Heart left ventricle (tissue), 16 donors: Measurements from ENCODE around the gene PEX11A. TPM values are rescaled to one million over a fixed set of nuclear protein-coding genes. Genes with fewer than 3 reads are reported as not detected.

Experiments
- ATAC-seq, 4 donors: fragments of 200-7000 bp; cut with Tn5 transposase; one replicate each; pipeline ENCODE4 v1.9.1; 2020 to 2022; ENCODE audit warnings: moderate library complexity in 4 of 4, mild to moderate bottlenecking in 3 of 4, moderate number of reproducible peaks in 1 of 4
- DNase-seq, 5 donors: peaks; one replicate each; pipeline ENCODE4 v3.0.0-alpha.2; 2020
- H3K27ac ChIP-seq, 12 donors: fragments of 200-600 bp; sonication (generic) in 4 of 12; one replicate each; pipeline versions ENCODE4 v1.5.0 to v1.8.0; 2016 to 2022; ENCODE audit warnings: mild to moderate bottlenecking in 2 of 12
- H3K27me3 ChIP-seq, 9 donors: fragments of 200-600 bp; sonication (generic) in 2 of 9; one replicate each; pipeline versions ENCODE4 v1.5.1 to v1.8.0; 2016 to 2022; ENCODE audit warnings: mild to moderate bottlenecking in 3 of 9
- H3K36me3 ChIP-seq, 9 donors: fragments of 200-600 bp; sonication (generic) in 2 of 9; one replicate each; pipeline versions ENCODE4 v1.5.0 to v1.8.0; 2018 to 2022; ENCODE audit warnings: mild to moderate bottlenecking in 2 of 9
- H3K4me1 ChIP-seq, 12 donors: fragments of 200-600 bp; sonication (generic) in 4 of 12; one replicate each; pipeline versions ENCODE4 v1.5.0 to v1.8.0; 2016 to 2022; ENCODE audit warnings: mild to moderate bottlenecking in 3 of 12
- H3K4me3 ChIP-seq, 12 donors: fragments of 200-600 bp; sonication (generic) in 4 of 12; one replicate each; pipeline versions ENCODE4 v1.5.0 to v1.8.0; 2017 to 2022; ENCODE audit warnings: mild to moderate bottlenecking in 9 of 12, moderate library complexity in 4 of 12
- H3K9me3 ChIP-seq, 12 donors: fragments of 200-600 bp; sonication (generic) in 4 of 12; one replicate each; pipeline versions ENCODE4 v1.5.0 to v1.8.0; 2016 to 2022; ENCODE audit warnings: mild to moderate bottlenecking in 1 of 12
- CTCF ChIP-seq, 12 donors: fragments of 200-600 bp; sonication (generic) in 4 of 12; IDR thresholded peaks; one replicate each; pipeline versions ENCODE4 v1.5.0 to v1.8.0; 2018 to 2022; ENCODE audit warnings: antibody characterized with exemption in 12 of 12, mild to moderate bottlenecking in 5 of 12
- POLR2A ChIP-seq, 2 donors: fragments of 450-650 bp; IDR thresholded peaks; one replicate each; pipeline ENCODE4 v1.6.1; 2017; ENCODE audit warnings: antibody characterized with exemption in 2 of 2, mild to moderate bottlenecking in 2 of 2, moderate library complexity in 2 of 2
- WGBS, 4 donors: extraction: QIAGEN DNeasy Blood & Tissue Kit in 2 of 4; methylation state at CpG; one replicate each; pipeline versions ENCODE4 v1.1.5 to v1.1.7; 2013 to 2018; 5-methylcytosine and 5-hydroxymethylcytosine counted together
- intact Hi-C, 10 donors: fragments of 100-400 bp; cut with DNase I; formaldehyde crosslinking; loops; one replicate each; pipeline versions ENCODE4 v1.11.1 to v1.14.2; 2022
- polyA plus RNA-seq, 2 donors: library from polyadenylated mRNA; stranded (reverse); fragments of 200-250 nt; gene quantifications; one replicate each; pipeline ENCODE4 v1.2.3, GENCODE V29; 2013
- total RNA-seq, 9 donors: library from RNA; depleted of rRNA in 2 of 9; stranded (reverse); fragments of >200 nt in 2 of 9; fragmentation: NEBNext Ultra II Directional in 3 of 9; extraction: Animal tissue kit (Norgen Biotek cat#: 25700) in 3 of 9; gene quantifications; one replicate each; pipeline versions ENCODE4 v1.1.0 to v1.2.4, GENCODE V29; 2016 to 2023
- donor health status: ischemic (EF 13 %, LVEDD 7.1; RV severe dilation, severe dysfunction).
- donor health status: healthy with polysubstance abuse.
- donor health status: DM: no; HTN: yes; CAD: no.
- donor health status: DM: no; HTN: no; CAD: no.
- donor health status: ischemic (EF 25% LVEDD 6.9; RV normal size, moderate dysfunction).
- donor health status: ischemic (EF 25% LVEDD 5.7; RV mildly dilated, moderate dysfunction).
- donor health status: healthy.
- donor health status: DM: yes; HTN: yes; CAD: no.
- donor health status: ischemic (EF 35%, LVEDD 5.7; RV mildly dilated, moderate dysfunction).
- donor health status: nonischemic (EF 11% LVEDD 7.7; RV severe dilation, severe dysfunction).
- donor health status: DM: yes; HTN: yes; CAD: no.
- donor health status: PGD.
- donor health status: ischemic (EF 29% LVEDD 5.4; RV normal size, mild dysfunction).
- donor health status: nonischemic (EF 23%, LVEDD 6.1; RV moderate dilation, normal function).

PEX11A gene
- total and polyA plus RNA-seq, 11 donors = 5.9 to 23.0 (median 10.7) TPM

GRCh38 chr15:89669309-89669865 lies 21.2 kb downstream of the PEX11A start:
- TF ChIP-seq CTCF (IDR thresholded peaks at IDR 0.05) = no peak
- no peak for TF ChIP-seq POLR2A (IDR thresholded peaks at IDR 0.05)
- Histone ChIP-seq H3K27ac (no peak overlapping the region), H3K36me3 (no peaks in the 10 kb centered on the region), H3K27me3 (no peaks in the 10 kb centered on the region), H3K4me3 (no peak overlapping the region), H3K4me1 (peaks cover 0 to 19% (median 14%) of the 10 kb centered on the region in 12 donors), H3K9me3 (no peaks in the 10 kb centered on the region)
- WGBS, 4 donors = 73 to 92% (median 80%) methylated on average over 8 to 9 of the region's 9 CpGs
- ATAC-seq = no peak
- intact Hi-C loops = no loop called here
- DNase-seq = no peak

DNA sequence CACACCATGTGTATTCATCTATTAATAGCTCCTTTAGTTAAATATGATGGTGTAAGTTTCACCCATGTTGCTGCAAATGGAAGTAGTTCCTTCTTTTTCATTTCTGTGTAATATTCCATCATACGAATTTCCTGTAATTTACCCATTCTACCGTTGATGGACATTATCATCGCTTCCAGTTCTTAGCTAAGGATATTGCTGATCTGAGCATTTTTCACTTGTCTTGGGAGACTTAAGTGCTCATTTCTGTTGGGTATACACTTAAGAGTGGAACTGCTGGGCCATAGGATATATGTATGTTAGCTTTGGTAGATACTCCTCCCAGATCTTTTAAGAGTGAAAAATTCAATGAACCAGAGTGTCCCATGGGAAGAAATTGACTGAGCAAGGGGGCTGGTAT lies 22.4 kb downstream of the PEX11A start:
- no peaks in the 10 kb centered on the region for H3K27me3 ChIP-seq
- no peak for ATAC-seq
- peaks cover 0 to 22% (median 16%) of the 10 kb centered on the region in 12 donors for H3K4me1 ChIP-seq
- 90 to 97% (median 92%) methylated on average over 3 of the region's 3 CpGs for WGBS, 4 donors
- H3K36me3 ChIP-seq = no peaks in the 10 kb centered on the region
- no peak for DNase-seq
- H3K4me3 ChIP-seq = no peak overlapping the region
- intact Hi-C loops = no loop called here
- H3K27ac ChIP-seq = no peak overlapping the region
- TF ChIP-seq CTCF (IDR thresholded peaks at IDR 0.05) = no peak
- no peak for TF ChIP-seq POLR2A (IDR thresholded peaks at IDR 0.05)
- H3K9me3 ChIP-seq = no peaks in the 10 kb centered on the region

DNA sequence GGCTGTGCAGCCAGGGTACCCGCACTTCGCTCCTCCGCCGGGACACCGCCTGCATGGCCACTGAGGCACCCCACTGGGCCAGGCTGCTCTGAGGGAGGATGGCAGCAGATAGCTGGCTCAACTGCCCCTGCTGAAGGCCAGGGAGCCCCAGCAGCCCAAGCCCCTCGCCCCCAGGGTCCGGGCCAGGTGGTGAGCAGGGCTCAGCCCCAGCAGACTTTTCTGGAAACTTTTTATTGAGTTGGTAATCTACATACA lies 22.9 kb downstream of the PEX11A start:
- no peak for ATAC-seq
- Histone ChIP-seq H3K4me3 (no peak overlapping the region), H3K9me3 (no peaks in the 10 kb centered on the region), H3K27me3 (no peaks in the 10 kb centered on the region), H3K4me1 (peaks cover 0 to 26% (median 21%) of the 10 kb centered on the region in 12 donors), H3K36me3 (no peaks in the 10 kb centered on the region), H3K27ac (no peak overlapping the region)
- intact Hi-C loops = no loop called here
- no peak for TF ChIP-seq POLR2A (IDR thresholded peaks at IDR 0.05)
- no peak for TF ChIP-seq CTCF (IDR thresholded peaks at IDR 0.05)
- 88 to 98% (median 96%) methylated on average over 5 to 7 of the region's 7 CpGs for WGBS, 4 donors
- DNase-seq = no peak

GRCh38 chr15:89666858-89667705 lies 23.5 kb downstream of the PEX11A start:
- no peak overlapping the region for H3K4me3 ChIP-seq
- peak overlapping the region in 1 of 12 donors; percentile 89 for H3K27ac ChIP-seq
- peaks cover 0 to 29% (median 24%) of the 10 kb centered on the region in 12 donors for H3K4me1 ChIP-seq
- H3K9me3 ChIP-seq = no peaks in the 10 kb centered on the region
- TF ChIP-seq CTCF (IDR thresholded peaks at IDR 0.05) (no peak), POLR2A (IDR thresholded peaks at IDR 0.05) (no peak)
- WGBS, 4 donors = 82 to 86% (median 84%) methylated on average over 8 to 13 of the region's 13 CpGs
- intact Hi-C loops = no loop called here
- no peaks in the 10 kb centered on the region for H3K36me3 ChIP-seq
- ATAC-seq = no peak
- no peak for DNase-seq
- no peaks in the 10 kb centered on the region for H3K27me3 ChIP-seq
